Astrocyte (in vitro differentiated cells and primary cell): ENCODE data around the gene WSB2. TPM values are rescaled to one million over a fixed set of nuclear protein-coding genes. Genes with fewer than 3 reads are reported as not detected.

ENCODE experiments used
- DNase-seq: peaks from one replicate; pipeline ENCODE4 v3.0.0-alpha.2; 2010; ENCODE audit warnings: low read depth
- FAIRE-seq: peaks from 2 replicates; lab custom pipeline; 2011; peaks lifted over from hg19 to GRCh38; lab: Jason Lieb, UNC
- H2AFZ ChIP-seq: 2 replicates; pipeline ENCODE4 v1.6.0; 2012; ENCODE audit warnings: low read depth, low read length, inconsistent platforms
- H3K27ac ChIP-seq: 2 replicates; pipeline ENCODE4 v1.5.1; 2011; ENCODE audit warnings: low read depth, low read length, inconsistent platforms
- H3K27me3 ChIP-seq: 2 replicates; pipeline ENCODE4 v1.6.0; 2011; ENCODE audit warnings: low read length, inconsistent platforms; ENCODE audit not compliant: insufficient read depth
- H3K36me3 ChIP-seq: 2 replicates; pipeline ENCODE4 v1.5.1; 2011; ENCODE audit warnings: low read length, inconsistent platforms; ENCODE audit not compliant: insufficient read depth
- H3K4me1 ChIP-seq: 2 replicates; pipeline ENCODE4 v1.5.1; 2011; ENCODE audit warnings: low read length, inconsistent platforms; ENCODE audit not compliant: insufficient read depth
- H3K4me2 ChIP-seq: 2 replicates; pipeline ENCODE4 v1.6.0; 2012; ENCODE audit warnings: low read length, inconsistent platforms
- H3K4me3 ChIP-seq: 2 replicates; pipeline ENCODE4 v1.5.1; 2011; ENCODE audit warnings: low read depth, mild to moderate bottlenecking, low read length, inconsistent platforms; ENCODE audit not compliant: insufficient read depth
- H3K79me2 ChIP-seq: 2 replicates; pipeline ENCODE4 v1.6.0; 2012; ENCODE audit warnings: mild to moderate bottlenecking, low read length, inconsistent platforms; ENCODE audit not compliant: insufficient read depth
- H3K9ac ChIP-seq: 2 replicates; pipeline ENCODE4 v1.6.0; 2012; ENCODE audit warnings: mild to moderate bottlenecking, low read length, inconsistent platforms
- H3K9me3 ChIP-seq: 2 replicates; pipeline ENCODE4 v1.5.1; 2012; ENCODE audit warnings: low read depth, mild to moderate bottlenecking, low read length, inconsistent platforms; ENCODE audit not compliant: insufficient read depth
- H4K20me1 ChIP-seq: 2 replicates; pipeline ENCODE4 v1.6.0; 2012; ENCODE audit warnings: low read length, inconsistent platforms; ENCODE audit not compliant: insufficient read depth
- H3K27ac Mint-ChIP-seq: one replicate; pipeline ENCODE4 v1.8.0; 2021; ENCODE audit warnings: mild to moderate bottlenecking, mixed read lengths; ENCODE audit not compliant: unreplicated experiment
- H3K27me3 Mint-ChIP-seq: one replicate; pipeline ENCODE4 v1.8.0; 2021; ENCODE audit warnings: low read depth, mixed read lengths; ENCODE audit not compliant: unreplicated experiment
- H3K36me3 Mint-ChIP-seq: one replicate; pipeline ENCODE4 v1.8.0; 2021; ENCODE audit warnings: low read depth, mixed read lengths; ENCODE audit not compliant: unreplicated experiment
- H3K4me1 Mint-ChIP-seq: one replicate; pipeline ENCODE4 v1.8.0; 2021; ENCODE audit warnings: low read depth, mixed read lengths; ENCODE audit not compliant: unreplicated experiment
- H3K4me3 Mint-ChIP-seq: one replicate; pipeline ENCODE4 v1.8.0; 2021; ENCODE audit warnings: mild to moderate bottlenecking, moderate library complexity, mixed read lengths; ENCODE audit not compliant: unreplicated experiment
- H3K9me3 Mint-ChIP-seq: one replicate; pipeline ENCODE4 v1.8.0; 2021; ENCODE audit warnings: mild to moderate bottlenecking, mixed read lengths; ENCODE audit not compliant: unreplicated experiment
- CTCF ChIP-seq: IDR thresholded peaks from 2 replicates; pipeline ENCODE4 v1.5.1; 2011; ENCODE audit warnings: low read depth, mild to moderate bottlenecking, inconsistent platforms, low read length, moderate library complexity; ENCODE audit not compliant: insufficient read depth
- EZH2 ChIP-seq: IDR thresholded peaks from 2 replicates; pipeline ENCODE4 v1.6.1; 2012; ENCODE audit warnings: mild to moderate bottlenecking, low read length, inconsistent platforms; ENCODE audit not compliant: insufficient read depth
- total RNA-seq: library from RNA; stranded (reverse); gene quantifications from 2 replicates; pipeline ENCODE4 v1.2.1, GENCODE V29; 2021

The WSB2 gene
- total RNA-seq, 1 donor from 2014 or later, result 113 TPM

- Histone ChIP-seq H3K9ac (no peak overlapping the region), H3K36me3 (peaks cover 67% of the 10 kb centered on the region), H3K79me2 (peaks cover 4% of the 10 kb centered on the region), H3K27me3 (no peaks in the 10 kb centered on the region), H2AFZ (no peak overlapping the region), H3K4me1 (peaks cover 8% of the 10 kb centered on the region), H3K4me3 (no peak overlapping the region), H3K9me3 (no peaks in the 10 kb centered on the region), H3K4me2 (peak overlapping the region; percentile 30), H3K27ac (peak overlapping the region; percentile 22), H4K20me1 (peaks cover 26% of the 10 kb centered on the region)
- Mint-ChIP-seq H3K36me3 (peaks cover 10% of the 10 kb centered on the region), H3K27me3 (no peaks in the 10 kb centered on the region), H3K4me3 (no peak overlapping the region), H3K27ac (no peak overlapping the region), H3K4me1 (peaks cover 4% of the 10 kb centered on the region), H3K9me3 (no peaks in the 10 kb centered on the region)
- FAIRE-seq (no peak), DNase-seq (no peak)
- no peak for TF ChIP-seq EZH2
- TF ChIP-seq CTCF, result no peak
These were observed 27.7 kb downstream of the WSB2 start for GRCh38 chr12:118033323-118033722.

- no peaks in the 10 kb centered on the region for H3K9me3 Mint-ChIP-seq
- H3K4me1 Mint-ChIP-seq, result peaks cover 4% of the 10 kb centered on the region
- Histone ChIP-seq H3K9me3 (no peaks in the 10 kb centered on the region), H3K36me3 (peaks cover 64% of the 10 kb centered on the region), H2AFZ (no peak overlapping the region), H3K9ac (no peak overlapping the region), H4K20me1 (peaks cover 26% of the 10 kb centered on the region), H3K4me3 (no peak overlapping the region), H3K79me2 (peaks cover 4% of the 10 kb centered on the region), H3K4me2 (no peak overlapping the region), H3K27ac (no peak overlapping the region), H3K4me1 (peaks cover 8% of the 10 kb centered on the region), H3K27me3 (no peaks in the 10 kb centered on the region)
- no peak for DNase-seq
- H3K4me3 Mint-ChIP-seq, result no peak overlapping the region
- H3K36me3 Mint-ChIP-seq, result peaks cover 10% of the 10 kb centered on the region
- H3K27ac Mint-ChIP-seq, result no peak overlapping the region
- TF ChIP-seq EZH2, result no peak
- TF ChIP-seq CTCF, result no peak
- no peak for FAIRE-seq
- no peaks in the 10 kb centered on the region for H3K27me3 Mint-ChIP-seq
These were observed 28.8 kb downstream of the WSB2 start for GRCh38 chr12:118032188-118032587.

GRCh38 chr12:118029166-118029565 is 31.8 kb downstream of the WSB2 start:
- H4K20me1 ChIP-seq, result peaks cover 13% of the 10 kb centered on the region
- H3K27ac Mint-ChIP-seq, result no peak overlapping the region
- H3K9me3 Mint-ChIP-seq, result no peaks in the 10 kb centered on the region
- H3K36me3 Mint-ChIP-seq, result peaks cover 6% of the 10 kb centered on the region
- H3K36me3 ChIP-seq, result peaks cover 52% of the 10 kb centered on the region
- TF ChIP-seq CTCF (no peak), EZH2 (no peak)
- H3K4me3 ChIP-seq, result no peak overlapping the region
- H3K4me3 Mint-ChIP-seq, result no peak overlapping the region
- DNase-seq, result no peak
- peaks cover 4% of the 10 kb centered on the region for H3K79me2 ChIP-seq
- H3K4me1 Mint-ChIP-seq, result no peaks in the 10 kb centered on the region
- no peaks in the 10 kb centered on the region for H3K27me3 Mint-ChIP-seq
- no peaks in the 10 kb centered on the region for H3K9me3 ChIP-seq
- no peak for FAIRE-seq
- H3K9ac ChIP-seq, result no peak overlapping the region
- H3K4me1 ChIP-seq, result peaks cover 7% of the 10 kb centered on the region
- no peak overlapping the region for H2AFZ ChIP-seq
- no peak overlapping the region for H3K27ac ChIP-seq
- H3K27me3 ChIP-seq, result no peaks in the 10 kb centered on the region
- no peak overlapping the region for H3K4me2 ChIP-seq
